Measurements from ENCODE around the gene DKK2. TPM values are rescaled to one million over a fixed set of nuclear protein-coding genes. Genes with fewer than 3 reads are reported as not detected.

The DKK2 gene
- total and polyA plus RNA-seq, 2 of the 13 experiments (the other 11 are each of a cell fraction or from before 2014, with no cell fraction given): not detected

- intact Hi-C loops (cut with micrococcal nuclease; ENCODE audit: unreplicated experiment): no loop called here
- DNase-seq (ENCODE audit: low spot score): no peak
- H2AFZ ChIP-seq (ENCODE audit: low read length): no peak overlapping the region
- H3K4me1 ChIP-seq (ENCODE audit: insufficient read depth, low read length): no peaks in the 10 kb centered on the region
- no peaks in the 10 kb centered on the region for H3K36me3 ChIP-seq (replicated peaks in 1 of 2; ENCODE audit: control insufficient read depth in 1 of 2, insufficient read depth in 2 of 2, low read length in 2 of 2)
- H3K9ac ChIP-seq (ENCODE audit: insufficient read depth, low read depth, low read length): no peak overlapping the region
- ATAC-seq: no peak
- H4K20me1 ChIP-seq (ENCODE audit: insufficient read depth, low read length): no peaks in the 10 kb centered on the region
- no TSS peak for BruUV-seq (replicated peaks)
- POLR2A ChIA-PET: no interaction called here
- no peak overlapping the region for H3K4me2 ChIP-seq (ENCODE audit: low read depth, low read length)
- no peak overlapping the region for H3K4me3 ChIP-seq (replicated peaks in 1 of 3; ENCODE audit: insufficient read depth in 1 of 3, low read depth in 2 of 3, low read length in 3 of 3)
- H3K79me2 ChIP-seq (ENCODE audit: insufficient read depth, low read length): no peaks in the 10 kb centered on the region
- TF ChIP-seq, protein P1, sequence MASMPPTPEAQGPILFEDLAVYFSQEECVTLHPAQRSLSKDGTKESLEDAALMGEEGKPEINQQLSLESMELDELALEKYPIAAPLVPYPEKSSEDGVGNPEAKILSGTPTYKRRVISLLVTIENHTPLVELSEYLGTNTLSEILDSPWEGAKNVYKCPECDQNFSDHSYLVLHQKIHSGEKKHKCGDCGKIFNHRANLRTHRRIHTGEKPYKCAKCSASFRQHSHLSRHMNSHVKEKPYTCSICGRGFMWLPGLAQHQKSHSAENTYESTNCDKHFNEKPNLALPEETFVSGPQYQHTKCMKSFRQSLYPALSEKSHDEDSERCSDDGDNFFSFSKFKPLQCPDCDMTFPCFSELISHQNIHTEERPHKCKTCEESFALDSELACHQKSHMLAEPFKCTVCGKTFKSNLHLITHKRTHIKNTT (CRISPR knock-in tag; IDR thresholded peaks at IDR 0.05): no peak
- no peak for TF ChIP-seq RXRB (CRISPR knock-in tag; IDR thresholded peaks at IDR 0.05; ENCODE audit: borderline replicate concordance)
- TF ChIP-seq FOXM1 (CRISPR knock-in tag; IDR thresholded peaks at IDR 0.05): no peak
- TF ChIP-seq ZNF747 (CRISPR knock-in tag; IDR thresholded peaks at IDR 0.05; ENCODE audit: borderline replicate concordance): no peak
- TF ChIP-seq MXD1 (CRISPR knock-in tag; IDR thresholded peaks at IDR 0.05): no peak
- TF ChIP-seq PAWR (CRISPR knock-in tag; IDR thresholded peaks at IDR 0.05; ENCODE audit: borderline replicate concordance): no peak
- no peak for TF ChIP-seq TFDP2 (CRISPR knock-in tag; IDR thresholded peaks at IDR 0.05)
- no peak for TF ChIP-seq KLF9 (CRISPR knock-in tag; IDR thresholded peaks at IDR 0.05; ENCODE audit: low read depth)
- no peak for TF ChIP-seq ZNF382 (CRISPR knock-in tag; IDR thresholded peaks at IDR 0.05; ENCODE audit: borderline replicate concordance)
- no peak for TF ChIP-seq KMT2A (CRISPR knock-in tag; IDR thresholded peaks at IDR 0.05)
- TF ChIP-seq ZNF296 (CRISPR knock-in tag; conservative IDR thresholded peaks at IDR 0.05): no peak
- TF ChIP-seq HINFP (CRISPR knock-in tag; IDR thresholded peaks at IDR 0.05; ENCODE audit: low read depth): no peak
- no peak for TF ChIP-seq CBX2 (IDR thresholded peaks at IDR 0.05; ENCODE audit: low read depth, low read length)
- no peak for TF ChIP-seq CBX2 (CRISPR knock-in tag; IDR thresholded peaks at IDR 0.05; ENCODE audit: low read depth)
- no peak for TF ChIP-seq KAT7 (CRISPR knock-in tag; IDR thresholded peaks at IDR 0.05; ENCODE audit: borderline replicate concordance)
- TF ChIP-seq MYNN (CRISPR knock-in tag; IDR thresholded peaks at IDR 0.05; ENCODE audit: low read depth): no peak
- TF ChIP-seq ATF4 (CRISPR knock-in tag; IDR thresholded peaks at IDR 0.05): no peak
- TF ChIP-seq ZNF7 (CRISPR knock-in tag; IDR thresholded peaks at IDR 0.05): no peak
- no peak for TF ChIP-seq NFRKB (IDR thresholded peaks at IDR 0.05)
- TF ChIP-seq PAF1 (CRISPR knock-in tag; IDR thresholded peaks at IDR 0.05): no peak
- TF ChIP-seq ATF7-NPFF (CRISPR knock-in tag; IDR thresholded peaks at IDR 0.05; ENCODE audit: low read depth): no peak
- CTCF ChIA-PET (ENCODE audit: low intra/inter-chr PET ratio, low total read pairs): no interaction called here
- 0% methylated on average over 1 of the region's 1 CpG for WGBS (ENCODE audit: low lambda C conversion rate)
- peaks cover 25% of the 10 kb centered on the region for H3K9me3 ChIP-seq (ENCODE audit: low read length)
- H3K27me3 ChIP-seq (ENCODE audit: control insufficient read depth in 1 of 2, insufficient read depth in 2 of 2, low read length in 2 of 2): no peaks in the 10 kb centered on the region
- no peak for FAIRE-seq
- in situ Hi-C loops (cut with HindIII; ENCODE audit: extremely low pct_ligation_motif_present, low pct_unique_long_range_greater_than_20kb): no loop called here
- H3K27ac ChIP-seq (ENCODE audit: extremely low read length, insufficient read depth, low read length): no peak overlapping the region
Observed at GRCh38 chr4:107044170-107044569, 8.1 kb upstream of the DKK2 start.
